ENCODE results near the gene BCAR3.

The BCAR3 gene

DNA sequence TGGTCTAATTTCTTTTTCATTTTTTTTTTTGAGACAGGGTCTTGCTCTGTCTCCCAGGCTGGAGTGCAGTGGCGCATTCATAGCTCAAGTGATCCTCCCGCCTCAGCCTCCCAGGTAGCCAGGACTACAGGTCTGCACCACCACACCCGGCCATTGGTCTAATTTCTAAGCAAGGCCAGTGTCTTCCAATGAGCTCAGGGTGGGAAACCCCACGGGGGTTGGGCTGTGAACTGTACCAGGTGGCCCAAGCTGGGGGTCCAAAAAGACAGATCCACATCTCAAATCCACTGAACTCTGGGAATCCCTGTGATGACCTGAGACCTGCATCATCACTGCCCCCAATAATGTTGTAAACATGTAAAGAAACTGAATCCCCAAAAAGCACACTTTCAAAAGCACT lies 79.5 kb downstream of the BCAR3 start:
- no peak for TF ChIP-seq ZFX (IDR thresholded peaks at IDR 0.05; ENCODE audit: borderline replicate concordance)
- no peak for TF ChIP-seq CTCF (IDR thresholded peaks at IDR 0.05)
- no peak overlapping the region for H3K27ac ChIP-seq

DNA sequence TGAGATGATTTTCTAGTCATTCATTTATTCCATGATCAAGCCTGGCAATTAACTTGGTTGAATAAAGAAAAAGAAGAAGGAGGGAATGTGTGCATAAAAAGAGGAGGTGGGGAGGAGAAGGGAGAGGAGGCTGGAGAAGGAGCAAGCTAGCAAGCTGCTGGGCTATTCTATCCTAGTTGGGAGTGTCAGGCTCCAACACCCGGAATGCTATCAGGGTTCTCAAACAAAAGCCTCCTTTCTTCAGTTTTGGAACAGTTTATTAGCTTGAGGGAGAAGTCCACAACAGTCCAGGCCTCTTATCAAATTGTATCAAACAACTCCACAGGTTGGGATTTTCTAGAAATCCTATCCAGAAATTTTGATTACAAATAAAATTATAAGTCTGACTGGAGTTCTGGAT lies 80.0 kb downstream of the BCAR3 start:
- no peak overlapping the region for H3K27ac ChIP-seq
- TF ChIP-seq CTCF (IDR thresholded peaks at IDR 0.05), result no peak

- TF ChIP-seq CTCF (IDR thresholded peaks at IDR 0.05), result no peak
- no peak for TF ChIP-seq ZFX (IDR thresholded peaks at IDR 0.05; ENCODE audit: borderline replicate concordance)
- H3K27ac ChIP-seq, result no peak overlapping the region
Observed at GRCh38 chr1:93600663-93601062, 81.0 kb downstream of the BCAR3 start.

- no peak overlapping the region for H3K27ac ChIP-seq
- TF ChIP-seq ZFX (IDR thresholded peaks at IDR 0.05; ENCODE audit: borderline replicate concordance) (no peak), CTCF (IDR thresholded peaks at IDR 0.05) (no peak)
Observed at GRCh38 chr1:93599479-93599878, 82.2 kb downstream of the BCAR3 start.

- no peak overlapping the region for H3K27ac ChIP-seq
- no peak for TF ChIP-seq ZFX (IDR thresholded peaks at IDR 0.05; ENCODE audit: borderline replicate concordance)
- no peak for TF ChIP-seq CTCF (IDR thresholded peaks at IDR 0.05)
Observed at GRCh38 chr1:93598861-93599439, 82.7 kb downstream of the BCAR3 start.

DNA sequence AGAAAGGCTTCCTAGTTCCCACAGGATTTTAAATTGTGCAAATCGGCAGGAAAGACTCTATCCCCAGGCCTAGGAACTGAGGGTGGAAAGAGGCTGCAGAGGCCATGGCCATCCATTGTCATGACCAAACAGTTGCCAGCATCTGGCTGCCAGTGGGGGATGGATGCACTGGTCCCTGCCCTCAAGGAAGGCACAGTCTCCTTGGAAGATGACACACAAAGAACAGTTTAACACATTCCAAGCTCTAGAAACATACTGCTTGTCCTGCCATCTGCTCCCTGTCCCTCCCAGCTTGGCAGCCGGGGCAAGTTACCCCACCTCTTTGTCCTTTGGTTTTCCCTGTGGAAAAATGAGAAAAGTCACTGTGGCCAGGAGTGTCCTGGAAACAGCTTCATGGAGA lies 83.2 kb downstream of the BCAR3 start:
- TF ChIP-seq CTCF (IDR thresholded peaks at IDR 0.05), result no peak
- TF ChIP-seq ZFX (IDR thresholded peaks at IDR 0.05; ENCODE audit: borderline replicate concordance), result no peak
- H3K27ac ChIP-seq, result no peak overlapping the region

GRCh38 chr1:93597709-93598108 lies 83.9 kb downstream of the BCAR3 start:
- TF ChIP-seq CTCF (IDR thresholded peaks at IDR 0.05) (no peak), ZFX (IDR thresholded peaks at IDR 0.05; ENCODE audit: borderline replicate concordance) (no peak)
- no peak overlapping the region for H3K27ac ChIP-seq

Measured in 22Rv1 (cell line).